Kidney (tissue), 14 donors: Measurements from ENCODE around the gene CORO2A. TPM values are rescaled to one million over a fixed set of nuclear protein-coding genes. Genes with fewer than 3 reads are reported as not detected.

ENCODE experiments used
- DNase-seq, 5 donors: peaks; one replicate each; pipeline ENCODE4 v3.0.0-alpha.2; 2013 to 2020
- FAIRE-seq: peaks from 2 replicates; lab custom pipeline; 2012; peaks lifted over from hg19 to GRCh38; lab: Jason Lieb, UNC
- H3K27ac ChIP-seq, 2 donors: one replicate each; pipeline ENCODE4 v1.7.0; 2013; ENCODE audit warnings: low read depth in 2 of 2, low read length in 2 of 2, inconsistent platforms in 1 of 2
- H3K27me3 ChIP-seq: one replicate; pipeline ENCODE4 v1.7.1; 2013; ENCODE audit warnings: low read length, inconsistent platforms; ENCODE audit not compliant: control insufficient read depth, insufficient read depth
- H3K36me3 ChIP-seq, 3 donors: one replicate each; pipeline versions ENCODE4 v1.7.0 to v1.7.1; 2013; ENCODE audit warnings: low read length in 3 of 3, control low read depth in 1 of 3, inconsistent platforms in 1 of 3; ENCODE audit not compliant: insufficient read depth in 3 of 3, control insufficient read depth in 2 of 3
- H3K4me1 ChIP-seq, 3 donors: one replicate each; pipeline versions ENCODE4 v1.7.0 to v1.7.1; 2013; ENCODE audit warnings: low read length in 3 of 3, inconsistent platforms in 1 of 3, low read depth in 1 of 3; ENCODE audit not compliant: control insufficient read depth in 2 of 3, insufficient read depth in 2 of 3
- H3K4me3 ChIP-seq, 3 donors: one replicate each; pipeline versions ENCODE4 v1.7.0 to v1.8.1; 2013; ENCODE audit warnings: low read length in 3 of 3, control low read depth in 1 of 3, inconsistent platforms in 1 of 3
- H3K9ac ChIP-seq, 3 donors: one replicate each; pipeline versions ENCODE4 v1.7.0 to v1.7.1; 2013; ENCODE audit warnings: low read length in 3 of 3, control low read depth in 1 of 3, inconsistent platforms in 1 of 3
- H3K9me3 ChIP-seq, 3 donors: one replicate each; pipeline versions ENCODE4 v1.7.0 to v1.7.1; 2013; ENCODE audit warnings: low read length in 3 of 3, control low read depth in 1 of 3, inconsistent platforms in 1 of 3; ENCODE audit not compliant: control insufficient read depth in 2 of 3, insufficient read depth in 1 of 3
- CTCF ChIP-seq: IDR thresholded peaks from 3 replicates; pipeline ENCODE4 v1.5.1; 2012; ENCODE audit warnings: mild to moderate bottlenecking, moderate library complexity, borderline replicate concordance; ENCODE audit not compliant: insufficient read depth; ENCODE audit errors: extremely low read depth
- intact Hi-C: fragments of 100-400 bp; cut with DNase I; formaldehyde crosslinking; loops from one replicate; pipeline ENCODE4 v1.11.1; 2022
- polyA plus RNA-seq: library from polyadenylated mRNA; stranded (reverse); fragments of 350-450 nt; fragmentation: Illumina TruSeq; extraction: RNeasy Lipid Tissue Mini Kit (QIAGEN cat#74804); gene quantifications from one replicate; pipeline ENCODE4 v1.2.3, GENCODE V29; 2014; ENCODE audit warnings: low read depth, low replicate concordance; ENCODE audit not compliant: insufficient read depth
- total RNA-seq: library from RNA; stranded (reverse); fragmentation: NEBNext Ultra II Directional; extraction: Animal tissue kit (Norgen Biotek cat#: 25700); gene quantifications from one replicate; pipeline ENCODE4 v1.2.1, GENCODE V29; 2021
- donor health status: control.
- donor health status: control.
- donor health status: control.
- donor health status: control.
- donor health status: control.
- donor health status: DM: yes; HTN: yes; CAD: no.
- donor health status: Normal renal cell carcinoma (clear cell type).

Gene CORO2A
- total and polyA plus RNA-seq, 2 donors from 2014 or later, result 0.90 to 5.3 TPM

GRCh38 chr9:98099898-98100297, 92.5 kb downstream of the CORO2A start:
- Histone ChIP-seq H3K27ac (no peak overlapping the region), H3K4me3 (no peak overlapping the region), H3K36me3 (no peaks in the 10 kb centered on the region), H3K4me1 (no peaks in the 10 kb centered on the region), H3K9me3 (no peaks in the 10 kb centered on the region), H3K9ac (no peak overlapping the region), H3K27me3 (no peaks in the 10 kb centered on the region)
- TF ChIP-seq CTCF, result no peak
- no peak for DNase-seq
- no peak for FAIRE-seq
- intact Hi-C loops, result no loop called here

GRCh38 chr9:98099346-98099745, 93.1 kb downstream of the CORO2A start:
- DNase-seq, result no peak
- Histone ChIP-seq H3K9ac (no peak overlapping the region), H3K36me3 (no peaks in the 10 kb centered on the region), H3K4me3 (no peak overlapping the region), H3K9me3 (no peaks in the 10 kb centered on the region), H3K27ac (no peak overlapping the region), H3K4me1 (no peaks in the 10 kb centered on the region), H3K27me3 (no peaks in the 10 kb centered on the region)
- no peak for FAIRE-seq
- no peak for TF ChIP-seq CTCF
- intact Hi-C loops, result no loop called here

GRCh38 chr9:98097836-98098235, 94.6 kb downstream of the CORO2A start:
- no peak for DNase-seq
- intact Hi-C loops, result no loop called here
- no peak overlapping the region for H3K27ac ChIP-seq
- no peaks in the 10 kb centered on the region for H3K27me3 ChIP-seq
- H3K36me3 ChIP-seq, result no peaks in the 10 kb centered on the region
- H3K9me3 ChIP-seq, result no peaks in the 10 kb centered on the region
- FAIRE-seq, result no peak
- H3K4me1 ChIP-seq, result no peaks in the 10 kb centered on the region
- TF ChIP-seq CTCF, result no peak
- H3K4me3 ChIP-seq, result no peak overlapping the region
- no peak overlapping the region for H3K9ac ChIP-seq

GRCh38 chr9:98096091-98096490, 96.3 kb downstream of the CORO2A start:
- TF ChIP-seq CTCF, result no peak
- no peaks in the 10 kb centered on the region for H3K27me3 ChIP-seq
- no peak overlapping the region for H3K27ac ChIP-seq
- no peak for DNase-seq
- H3K4me1 ChIP-seq, result no peaks in the 10 kb centered on the region
- H3K9ac ChIP-seq, result no peak overlapping the region
- no peaks in the 10 kb centered on the region for H3K9me3 ChIP-seq
- H3K4me3 ChIP-seq, result no peak overlapping the region
- H3K36me3 ChIP-seq, result no peaks in the 10 kb centered on the region
- intact Hi-C loops, result no loop called here
- no peak for FAIRE-seq
